ENCODE data around the gene PCDH15. TPM values are rescaled to one million over a fixed set of nuclear protein-coding genes. Genes with fewer than 3 reads are reported as not detected.

PCDH15 gene
- total RNA-seq = 0.07 TPM in 1 of 2 replicates, not detected in the other

DNA sequence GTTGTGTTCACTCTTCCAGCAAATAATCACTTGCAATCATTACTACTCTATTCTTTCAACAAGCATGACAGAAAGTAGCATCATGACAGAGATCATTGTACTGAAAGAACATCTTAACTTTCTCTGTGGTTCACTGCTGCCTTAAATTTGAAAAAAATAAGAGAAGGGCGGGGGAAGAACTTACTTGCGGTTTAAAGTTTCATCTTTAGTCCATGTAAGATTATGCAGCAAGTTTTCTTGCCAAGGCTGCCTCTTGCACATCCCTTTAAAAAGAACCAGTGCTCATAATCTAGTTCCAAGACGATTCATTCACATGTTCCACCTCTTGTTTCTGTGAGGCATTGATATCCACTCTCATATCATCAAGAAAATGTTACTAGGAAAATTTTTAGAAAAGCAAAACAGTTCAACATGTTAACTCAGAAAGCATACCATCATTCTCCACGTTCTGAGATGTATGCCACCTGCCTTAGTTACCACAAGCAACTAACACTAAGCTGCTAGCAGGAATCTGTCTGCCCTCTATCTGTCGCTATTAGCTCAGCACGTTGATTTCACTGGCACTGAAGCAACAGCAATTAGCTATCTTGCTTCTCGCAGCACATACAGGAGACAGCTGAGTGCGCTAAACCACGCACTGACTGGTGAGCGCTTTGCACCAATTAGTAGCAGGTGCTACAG is at the start of gene PCDH15:
Gene PCDH15, minus strand, starts transcription at position 491 of the 681 bp plus-strand sequence. CDS start 136,969 bp downstream, outside the sequence.
- no peak for DNase-seq (ENCODE audit: low spot score)
- no peaks in the 10 kb centered on the region for H3K27me3 Mint-ChIP-seq (ENCODE audit: low read depth)
- intact Hi-C loops (cut with micrococcal nuclease) = no loop called here
- peaks cover 20% of the 10 kb centered on the region for H3K9me3 Mint-ChIP-seq
- no peak within 1 kb of the TSS for H3K27ac Mint-ChIP-seq
- no peaks in the 10 kb centered on the region for H3K36me3 Mint-ChIP-seq (ENCODE audit: low read depth)
- no peaks in the 10 kb centered on the region for H3K4me1 Mint-ChIP-seq (ENCODE audit: low read depth)
- no peak within 1 kb of the TSS for H3K4me3 Mint-ChIP-seq (ENCODE audit: low read depth)

DNA sequence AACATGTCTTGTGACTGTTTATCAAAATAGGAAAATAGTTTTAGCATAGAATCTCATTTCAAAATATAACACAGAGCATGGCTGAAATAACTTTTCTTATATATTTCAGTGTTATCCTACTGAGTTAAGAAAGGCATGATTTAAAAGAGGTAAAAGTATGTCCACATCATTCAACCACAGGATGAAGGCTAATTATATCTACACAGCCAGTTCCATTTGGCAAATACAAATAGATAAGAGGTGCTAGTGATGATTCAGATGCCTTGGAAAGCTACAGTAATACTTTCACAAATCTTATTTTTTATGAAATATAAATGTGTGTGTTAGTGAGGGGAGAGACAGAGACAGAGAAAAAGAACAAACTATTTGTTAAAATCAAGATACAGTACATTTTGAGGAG is 42.9 kb upstream of the PCDH15 start:
- H3K36me3 Mint-ChIP-seq (ENCODE audit: low read depth) = no peaks in the 10 kb centered on the region
- intact Hi-C loops (cut with micrococcal nuclease) = no loop called here
- peaks cover 5% of the 10 kb centered on the region for H3K9me3 Mint-ChIP-seq
- no peak overlapping the region for H3K27ac Mint-ChIP-seq
- no peaks in the 10 kb centered on the region for H3K4me1 Mint-ChIP-seq (ENCODE audit: low read depth)
- no peaks in the 10 kb centered on the region for H3K27me3 Mint-ChIP-seq (ENCODE audit: low read depth)
- H3K4me3 Mint-ChIP-seq (ENCODE audit: low read depth) = no peak overlapping the region
- no peak for DNase-seq (ENCODE audit: low spot score)

DNA sequence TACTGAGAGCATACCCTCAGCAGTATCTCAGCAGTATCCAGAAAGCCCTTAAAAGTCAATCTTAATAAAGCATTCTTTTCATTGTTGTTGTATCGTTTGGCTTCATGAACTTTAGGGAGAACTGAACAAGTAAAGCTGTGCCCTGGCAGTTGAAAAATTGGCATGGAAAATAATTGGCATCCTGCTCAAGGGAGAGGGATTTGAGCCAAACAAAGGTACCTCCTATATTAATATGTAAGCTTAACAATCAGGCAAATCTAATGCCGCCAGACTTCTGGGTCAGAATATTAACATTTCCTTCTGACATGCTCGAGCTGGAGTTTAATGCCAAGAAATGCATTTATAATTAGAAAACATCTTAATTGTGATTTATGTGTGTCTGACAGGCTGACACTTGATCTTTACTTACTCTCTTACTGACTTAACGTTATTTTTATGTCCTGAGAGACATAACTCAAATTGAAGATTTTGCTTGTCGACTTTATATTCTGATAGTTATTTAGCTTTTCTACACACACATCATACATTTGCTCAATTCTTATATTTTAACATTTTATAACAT is 42.1 kb upstream of the PCDH15 start:
- DNase-seq (ENCODE audit: low spot score) = no peak
- Mint-ChIP-seq H3K4me3 (ENCODE audit: low read depth) (no peak overlapping the region), H3K4me1 (ENCODE audit: low read depth) (no peaks in the 10 kb centered on the region), H3K27ac (no peak overlapping the region), H3K27me3 (ENCODE audit: low read depth) (no peaks in the 10 kb centered on the region), H3K9me3 (peaks cover 7% of the 10 kb centered on the region), H3K36me3 (ENCODE audit: low read depth) (no peaks in the 10 kb centered on the region)
- intact Hi-C loops (cut with micrococcal nuclease) = no loop called here

DNA sequence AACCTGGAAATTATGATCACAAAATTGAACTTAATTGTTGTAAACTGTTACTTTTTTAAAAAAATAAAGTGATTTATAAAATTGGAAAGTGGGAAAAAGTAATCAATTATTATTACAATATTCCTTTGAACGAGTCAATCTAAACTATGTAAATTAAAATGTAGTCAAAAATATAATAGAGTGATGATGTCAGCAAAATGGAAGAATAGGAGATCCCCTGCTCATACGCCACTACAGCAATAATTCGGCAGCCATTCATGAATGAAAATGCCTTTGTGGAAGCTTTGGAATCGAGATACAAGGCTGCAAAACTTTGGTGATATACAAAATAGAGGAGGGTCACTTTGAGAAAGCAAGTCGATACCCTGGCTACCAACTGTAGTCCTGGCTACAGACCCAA is 36.4 kb upstream of the PCDH15 start:
- no peak for DNase-seq (ENCODE audit: low spot score)
- intact Hi-C loops (cut with micrococcal nuclease) = no loop called here
- H3K4me1 Mint-ChIP-seq (ENCODE audit: low read depth) = no peaks in the 10 kb centered on the region
- no peak overlapping the region for H3K4me3 Mint-ChIP-seq (ENCODE audit: low read depth)
- peaks cover 20% of the 10 kb centered on the region for H3K9me3 Mint-ChIP-seq
- no peak overlapping the region for H3K27ac Mint-ChIP-seq
- no peaks in the 10 kb centered on the region for H3K36me3 Mint-ChIP-seq (ENCODE audit: low read depth)
- no peaks in the 10 kb centered on the region for H3K27me3 Mint-ChIP-seq (ENCODE audit: low read depth)

DNA sequence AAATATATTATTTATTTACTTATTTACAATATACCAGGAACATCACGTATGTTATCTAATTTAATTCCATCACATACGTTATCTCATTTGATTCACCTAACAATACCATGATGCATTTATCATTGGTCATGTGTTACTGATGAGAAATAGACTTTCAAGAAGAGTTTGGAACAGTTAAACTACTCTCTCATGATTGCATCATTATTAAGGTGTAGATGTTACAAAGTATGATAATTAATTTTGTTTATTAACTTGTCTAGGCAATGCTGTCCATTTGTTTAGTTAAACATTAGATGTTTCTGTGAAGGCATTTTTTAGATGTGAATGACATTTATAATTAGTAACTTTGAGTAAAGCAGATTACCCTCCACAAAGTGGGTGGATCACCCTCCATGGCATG is 32.0 kb upstream of the PCDH15 start:
- Mint-ChIP-seq H3K4me3 (ENCODE audit: low read depth) (no peak overlapping the region), H3K27me3 (ENCODE audit: low read depth) (no peaks in the 10 kb centered on the region), H3K36me3 (ENCODE audit: low read depth) (no peaks in the 10 kb centered on the region), H3K27ac (no peak overlapping the region), H3K4me1 (ENCODE audit: low read depth) (no peaks in the 10 kb centered on the region), H3K9me3 (peaks cover 19% of the 10 kb centered on the region)
- intact Hi-C loops (cut with micrococcal nuclease) = no loop called here
- DNase-seq (ENCODE audit: low spot score) = no peak

DNA sequence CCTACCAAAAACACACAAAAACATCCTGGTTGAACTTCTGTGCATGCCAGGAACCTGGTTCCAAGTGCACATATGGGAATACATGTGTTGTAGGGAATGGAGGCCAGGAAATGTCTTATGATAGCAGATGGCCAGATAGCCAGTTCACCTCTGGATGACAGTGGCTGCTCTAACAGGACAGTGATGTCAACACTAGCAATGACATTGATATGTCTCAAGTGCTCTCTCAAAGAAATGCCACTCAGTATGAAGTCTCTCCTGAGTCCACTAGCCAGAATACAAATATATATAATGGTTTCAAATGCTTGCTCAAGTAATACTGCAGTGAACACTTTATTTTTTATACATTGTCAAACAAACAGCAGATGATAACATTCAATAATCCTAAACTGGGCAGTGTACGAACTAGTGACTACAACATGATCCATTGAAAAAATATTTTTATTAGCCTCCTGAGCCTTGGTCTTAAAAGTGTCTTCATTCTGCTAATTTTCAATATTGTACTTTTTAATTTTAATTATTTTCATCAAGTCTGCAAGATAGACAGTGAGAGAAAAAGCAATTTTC is 26.0 kb upstream of the PCDH15 start:
- intact Hi-C loops (cut with micrococcal nuclease) = no loop called here
- no peak overlapping the region for H3K27ac Mint-ChIP-seq
- H3K4me1 Mint-ChIP-seq (ENCODE audit: low read depth) = no peaks in the 10 kb centered on the region
- H3K27me3 Mint-ChIP-seq (ENCODE audit: low read depth) = no peaks in the 10 kb centered on the region
- peaks cover 13% of the 10 kb centered on the region for H3K9me3 Mint-ChIP-seq
- no peaks in the 10 kb centered on the region for H3K36me3 Mint-ChIP-seq (ENCODE audit: low read depth)
- no peak overlapping the region for H3K4me3 Mint-ChIP-seq (ENCODE audit: low read depth)
- DNase-seq (ENCODE audit: low spot score) = no peak

DNA sequence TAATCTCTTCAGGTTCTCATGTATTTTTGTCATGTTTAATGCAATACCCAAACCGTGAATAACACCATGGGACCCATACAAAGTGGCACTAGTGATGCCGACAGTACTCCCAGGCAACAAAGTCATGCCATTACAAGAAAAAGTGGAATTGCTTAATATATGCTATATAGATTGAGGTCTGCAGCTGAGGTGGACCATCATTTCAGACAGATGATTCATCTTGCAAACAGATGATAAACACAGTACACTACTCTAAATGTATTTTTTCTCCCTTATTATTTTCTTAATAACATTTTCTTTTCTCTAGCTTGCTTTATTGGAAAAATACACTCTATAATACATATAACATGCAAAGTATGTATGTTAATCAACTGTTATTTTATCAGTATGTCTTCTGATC is 14.6 kb upstream of the PCDH15 start:
- H3K4me1 Mint-ChIP-seq (ENCODE audit: low read depth) = no peaks in the 10 kb centered on the region

DNA sequence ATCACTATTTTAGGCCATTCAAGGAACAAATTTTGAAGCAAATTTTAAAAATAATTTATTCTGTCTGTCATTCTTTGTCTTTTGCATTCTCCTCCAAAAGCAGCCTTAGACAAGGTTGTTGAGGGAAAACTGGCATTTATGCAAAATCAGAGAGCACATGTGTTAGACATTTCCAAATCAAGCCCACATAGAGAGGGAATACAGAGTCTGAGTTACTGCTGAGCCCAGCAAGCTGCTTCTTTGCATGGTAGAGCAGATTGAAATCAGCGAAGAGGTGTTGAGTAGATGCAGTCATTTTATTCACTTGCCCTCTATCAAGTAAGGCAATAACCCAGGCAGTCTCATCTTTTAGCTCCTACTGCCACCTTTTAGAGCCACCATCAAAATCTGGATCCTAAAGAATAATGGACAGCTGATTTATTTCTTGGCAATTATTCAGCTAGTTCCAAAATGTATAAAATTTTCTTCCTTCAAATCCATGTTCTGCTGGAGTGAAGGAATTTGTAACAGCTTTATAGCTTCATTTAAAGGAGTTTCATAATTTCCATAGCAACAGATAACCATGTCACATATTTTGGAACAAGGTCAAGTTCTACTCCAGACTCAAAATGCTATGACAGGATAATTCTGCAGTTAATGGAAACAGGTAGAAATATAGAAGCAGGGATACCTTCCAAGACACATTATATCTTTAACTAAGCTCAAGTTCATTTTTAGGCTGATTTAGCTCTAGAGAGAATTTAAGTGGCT is 7.3 kb upstream of the PCDH15 start:
- no peak overlapping the region for H3K4me3 Mint-ChIP-seq (ENCODE audit: low read depth)
- H3K36me3 Mint-ChIP-seq (ENCODE audit: low read depth) = no peaks in the 10 kb centered on the region
- intact Hi-C loops (cut with micrococcal nuclease) = no loop called here
- H3K9me3 Mint-ChIP-seq = peaks cover 9% of the 10 kb centered on the region
- no peak for DNase-seq (ENCODE audit: low spot score)
- no peak overlapping the region for H3K27ac Mint-ChIP-seq
- H3K4me1 Mint-ChIP-seq (ENCODE audit: low read depth) = no peaks in the 10 kb centered on the region
- H3K27me3 Mint-ChIP-seq (ENCODE audit: low read depth) = no peaks in the 10 kb centered on the region

More for the DNA sequence above, 14.6 kb upstream of the PCDH15 start:
- Mint-ChIP-seq H3K4me3 (ENCODE audit: low read depth) (no peak overlapping the region), H3K9me3 (peaks cover 22% of the 10 kb centered on the region), H3K27me3 (ENCODE audit: low read depth) (no peaks in the 10 kb centered on the region), H3K36me3 (ENCODE audit: low read depth) (no peaks in the 10 kb centered on the region), H3K27ac (no peak overlapping the region)
- intact Hi-C loops (cut with micrococcal nuclease) = no loop called here
- no peak for DNase-seq (ENCODE audit: low spot score)

DNA sequence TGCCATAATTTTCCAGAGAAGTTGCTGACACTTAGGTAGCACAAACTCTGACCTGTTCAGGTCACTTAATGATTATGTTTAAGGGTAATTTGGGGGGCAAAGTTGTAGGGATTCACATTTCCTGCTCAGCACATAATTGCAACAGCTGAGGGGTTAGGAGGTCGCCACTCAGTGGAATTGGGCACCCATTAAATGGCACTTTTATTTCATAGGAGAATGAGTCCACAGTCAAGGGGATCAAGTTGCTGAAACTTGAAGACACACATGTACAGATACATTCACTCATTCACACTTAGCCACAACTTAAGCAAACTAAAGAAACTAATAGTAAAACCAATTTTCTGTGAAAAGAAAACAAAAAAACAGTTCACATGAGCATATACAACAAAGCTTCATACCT is 1.5 kb downstream of the PCDH15 start:
- Mint-ChIP-seq H3K4me3 (ENCODE audit: low read depth) (no peak overlapping the region), H3K36me3 (ENCODE audit: low read depth) (no peaks in the 10 kb centered on the region), H3K27me3 (ENCODE audit: low read depth) (no peaks in the 10 kb centered on the region), H3K4me1 (ENCODE audit: low read depth) (no peaks in the 10 kb centered on the region), H3K27ac (no peak overlapping the region), H3K9me3 (peaks cover 21% of the 10 kb centered on the region)
- intact Hi-C loops (cut with micrococcal nuclease) = no loop called here
- no peak for DNase-seq (ENCODE audit: low spot score)

DNA sequence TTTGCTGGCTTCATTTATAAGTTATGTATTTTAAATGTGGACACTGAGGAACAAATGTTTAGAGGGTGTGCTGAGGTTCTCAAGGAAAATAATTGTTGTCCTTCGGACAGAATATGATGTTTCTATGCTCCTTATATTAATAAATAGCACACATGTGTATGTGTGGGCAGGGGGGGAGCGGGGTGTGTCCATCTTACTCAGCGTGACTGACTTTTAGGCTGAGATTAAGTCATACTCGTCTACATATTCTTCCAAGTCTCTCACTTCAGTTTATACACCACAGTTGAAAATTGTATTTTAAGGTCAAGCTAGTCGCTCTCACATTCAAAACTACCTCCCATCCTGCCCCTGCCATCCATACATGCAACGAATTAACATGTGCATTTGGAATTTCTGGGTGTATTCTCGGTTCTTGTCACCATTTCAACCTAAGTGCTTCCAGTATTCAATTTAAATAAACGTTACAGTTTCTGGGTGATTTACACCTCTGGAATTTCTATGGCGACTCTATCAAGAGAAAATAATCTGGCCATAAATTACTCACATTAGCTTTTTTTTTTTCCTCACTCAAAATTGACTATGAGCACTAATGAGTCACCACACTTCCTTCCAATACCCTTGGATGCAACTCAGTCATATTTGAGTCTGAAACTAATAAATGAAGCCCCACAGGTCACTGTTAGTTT is 3.3 kb downstream of the PCDH15 start:
- Mint-ChIP-seq H3K9me3 (peaks cover 14% of the 10 kb centered on the region), H3K4me3 (ENCODE audit: low read depth) (no peak overlapping the region), H3K4me1 (ENCODE audit: low read depth) (no peaks in the 10 kb centered on the region), H3K27me3 (ENCODE audit: low read depth) (no peaks in the 10 kb centered on the region), H3K27ac (no peak overlapping the region), H3K36me3 (ENCODE audit: low read depth) (no peaks in the 10 kb centered on the region)
- no peak for DNase-seq (ENCODE audit: low spot score)
- intact Hi-C loops (cut with micrococcal nuclease) = no loop called here

DNA sequence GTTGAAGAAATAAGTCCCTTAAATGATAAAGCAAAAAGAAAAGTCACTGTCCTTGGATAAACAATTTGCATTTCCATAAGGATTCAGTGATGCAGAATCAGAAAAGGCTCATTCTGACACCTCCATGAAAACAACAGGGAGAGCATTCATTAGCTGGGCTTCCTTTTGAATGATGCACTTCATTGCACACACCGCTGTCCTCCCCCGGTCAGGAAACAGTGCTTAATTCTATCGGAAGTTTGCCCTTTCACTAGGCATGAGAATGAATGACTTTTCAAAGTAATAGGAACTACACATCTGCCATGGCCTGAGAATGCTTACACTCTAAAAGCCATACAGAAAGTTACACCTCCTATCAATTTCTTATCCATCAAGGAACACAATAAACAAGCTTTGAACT is 4.2 kb downstream of the PCDH15 start:
- peaks cover 11% of the 10 kb centered on the region for H3K9me3 Mint-ChIP-seq

DNA sequence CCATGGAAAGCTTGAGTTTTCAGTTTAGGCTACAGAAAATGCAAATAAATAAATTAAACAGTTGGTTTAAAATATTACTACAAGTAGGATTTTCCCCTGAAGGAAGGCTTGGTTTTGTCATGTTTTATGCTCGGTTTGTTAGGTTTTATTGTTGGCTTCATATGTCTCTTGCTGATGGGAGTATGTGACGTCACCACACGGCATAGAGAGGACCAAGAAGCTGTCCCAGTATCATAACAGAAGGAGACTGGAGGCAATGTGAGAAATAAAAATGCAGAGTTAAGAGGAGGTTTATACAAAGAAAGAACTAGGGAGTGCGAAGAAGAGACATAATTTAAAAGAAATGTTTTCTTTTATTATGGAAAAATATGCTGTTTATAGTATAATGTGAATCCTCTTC is 24.4 kb downstream of the PCDH15 start:
- H3K9me3 Mint-ChIP-seq = peaks cover 18% of the 10 kb centered on the region
- H3K4me3 Mint-ChIP-seq (ENCODE audit: low read depth) = no peak overlapping the region
- intact Hi-C loops (cut with micrococcal nuclease) = no loop called here
- no peaks in the 10 kb centered on the region for H3K27me3 Mint-ChIP-seq (ENCODE audit: low read depth)
- no peaks in the 10 kb centered on the region for H3K4me1 Mint-ChIP-seq (ENCODE audit: low read depth)
- no peak overlapping the region for H3K27ac Mint-ChIP-seq
- H3K36me3 Mint-ChIP-seq (ENCODE audit: low read depth) = no peaks in the 10 kb centered on the region
- no peak for DNase-seq (ENCODE audit: low spot score)

More for the DNA sequence above, 4.2 kb downstream of the PCDH15 start:
- Mint-ChIP-seq H3K36me3 (ENCODE audit: low read depth) (no peaks in the 10 kb centered on the region), H3K4me3 (ENCODE audit: low read depth) (no peak overlapping the region), H3K27me3 (ENCODE audit: low read depth) (no peaks in the 10 kb centered on the region), H3K4me1 (ENCODE audit: low read depth) (no peaks in the 10 kb centered on the region), H3K27ac (no peak overlapping the region)
- DNase-seq (ENCODE audit: low spot score) = no peak
- intact Hi-C loops (cut with micrococcal nuclease) = no loop called here

All from activated T-helper 2 cell treated with anti-CD3 and anti-CD28 coated beads, Interferon-gamma antibody, Interleukin-2, Interleukin-4, amounts not matched to agents 10 μg/mL and 5 μg/mL and 100 μg/mL, durations not matched to agents 14 hours and 24 hours and 36 hours (primary cell).